ENCODE results near the gene KIFC1. TPM values are rescaled to one million over a fixed set of nuclear protein-coding genes. Genes with fewer than 3 reads are reported as not detected.

KIFC1 gene
- polyA plus RNA-seq, 1 of the 3 experiments (the other 2 are of a cell fraction) = 35.9 TPM

DNA sequence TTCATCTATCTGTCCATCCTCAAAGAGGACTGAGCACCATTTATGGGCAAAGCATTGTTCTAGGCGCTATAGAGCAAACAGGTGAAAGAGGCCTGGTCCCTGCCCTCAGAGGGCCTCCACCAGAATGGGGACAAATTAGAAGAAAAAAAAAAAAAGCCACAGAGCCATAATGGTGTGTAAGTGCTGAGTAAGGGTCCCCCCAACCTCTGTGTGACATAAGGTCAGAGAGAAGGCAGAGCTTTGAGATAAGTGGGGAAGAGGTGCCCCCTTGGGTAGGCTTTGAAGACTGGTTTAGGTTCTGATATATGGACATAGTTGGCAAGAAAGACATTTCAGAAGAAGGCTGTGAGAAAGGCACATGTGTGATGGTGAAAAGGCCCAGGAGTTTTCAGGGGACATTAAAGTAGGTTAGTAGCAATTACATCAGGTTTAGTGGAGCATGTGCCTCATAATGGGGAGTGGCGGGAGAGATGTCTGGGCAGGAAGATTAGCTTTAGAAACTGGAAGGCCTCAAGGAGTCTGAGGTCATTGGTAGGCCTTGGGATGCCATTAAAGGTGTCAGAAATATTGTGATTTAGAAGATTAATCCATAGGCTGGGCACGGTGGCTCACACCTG lies 47.5 kb downstream of the KIFC1 start:
- no peaks in the 10 kb centered on the region for H3K9me2 ChIP-seq
- H3K79me2 ChIP-seq (ENCODE audit: insufficient read depth) = no peaks in the 10 kb centered on the region
- H3K36me3 ChIP-seq (replicated peaks in 1 of 2; ENCODE audit: control insufficient read depth in 1 of 2, insufficient read depth in 2 of 2, low read length in 1 of 2) = peaks cover 22 to 38% of the 10 kb centered on the region in 2 experiments
- no peaks in the 10 kb centered on the region for H3K27me3 ChIP-seq (ENCODE audit: insufficient read depth)
- no peak overlapping the region for H3K9ac ChIP-seq
- ChIA-PET POLR2A (no interaction called here), CTCF (interaction anchor here (1.4 to 3.3 kb wide), 3 partner anchors 8 to 15 kb away, joined by 3 to 16 read pairs (median 4); partner anchors contain the start of gene ZBTB9)
- H3K4me2 ChIP-seq = no peak overlapping the region
- TF ChIP-seq, protein P1, sequence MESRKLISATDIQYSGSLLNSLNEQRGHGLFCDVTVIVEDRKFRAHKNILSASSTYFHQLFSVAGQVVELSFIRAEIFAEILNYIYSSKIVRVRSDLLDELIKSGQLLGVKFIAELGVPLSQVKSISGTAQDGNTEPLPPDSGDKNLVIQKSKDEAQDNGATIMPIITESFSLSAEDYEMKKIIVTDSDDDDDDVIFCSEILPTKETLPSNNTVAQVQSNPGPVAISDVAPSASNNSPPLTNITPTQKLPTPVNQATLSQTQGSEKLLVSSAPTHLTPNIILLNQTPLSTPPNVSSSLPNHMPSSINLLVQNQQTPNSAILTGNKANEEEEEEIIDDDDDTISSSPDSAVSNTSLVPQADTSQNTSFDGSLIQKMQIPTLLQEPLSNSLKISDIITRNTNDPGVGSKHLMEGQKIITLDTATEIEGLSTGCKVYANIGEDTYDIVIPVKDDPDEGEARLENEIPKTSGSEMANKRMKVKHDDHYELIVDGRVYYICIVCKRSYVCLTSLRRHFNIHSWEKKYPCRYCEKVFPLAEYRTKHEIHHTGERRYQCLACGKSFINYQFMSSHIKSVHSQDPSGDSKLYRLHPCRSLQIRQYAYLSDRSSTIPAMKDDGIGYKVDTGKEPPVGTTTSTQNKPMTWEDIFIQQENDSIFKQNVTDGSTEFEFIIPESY (IDR thresholded peaks at IDR 0.05; ENCODE audit: borderline replicate concordance, low read depth) = no peak
- TF ChIP-seq TCF12 (IDR thresholded peaks at IDR 0.05) (no peak), RXRA (IDR thresholded peaks at IDR 0.05; ENCODE audit: borderline replicate concordance, low read depth) (no peak), EZH2phosphoT487 (IDR thresholded peaks at IDR 0.05; ENCODE audit: borderline replicate concordance, low read depth) (no peak), REST (IDR thresholded peaks at IDR 0.05; ENCODE audit: low read depth, low read length) (no peak), PBX3 (IDR thresholded peaks at IDR 0.05) (no peak), NRF1 (IDR thresholded peaks at IDR 0.05; ENCODE audit: low read depth, low read length) (no peak), FOXJ3 (CRISPR knock-in tag; IDR thresholded peaks at IDR 0.05) (no peak), CHD2 (IDR thresholded peaks at IDR 0.05; ENCODE audit: low read length, partially characterized antibody) (no peak), FOSL2 (IDR thresholded peaks at IDR 0.05; ENCODE audit: borderline replicate concordance, low read depth) (no peak), MXI1 (IDR thresholded peaks at IDR 0.05; ENCODE audit: low read depth, low read length) (no peak)
- no peaks in the 10 kb centered on the region for H3F3A ChIP-seq (replicated peaks; ENCODE audit: insufficient read depth)
- no peaks in the 10 kb centered on the region for H3K4me1 ChIP-seq (ENCODE audit: control insufficient read depth in 1 of 2, insufficient read depth in 2 of 2, low read depth in 1 of 2, low read length in 1 of 2)
- peak; percentile 16 for DNase-seq
- WGBS (ENCODE audit: low lambda C conversion rate) = 100% methylated on average over 3 of the region's 3 CpGs
- H3K27ac ChIP-seq (ENCODE audit: low read depth in 2 of 2, low read length in 1 of 2) = no peak overlapping the region
- H2AFZ ChIP-seq (ENCODE audit: low read depth) = no peak overlapping the region
- H4K20me1 ChIP-seq (ENCODE audit: insufficient read depth) = no peaks in the 10 kb centered on the region
- no peak overlapping the region for H3K4me3 ChIP-seq (ENCODE audit: low read depth in 2 of 2, low read length in 1 of 2)
- H3K9me3 ChIP-seq = no peaks in the 10 kb centered on the region

Measured in SK-N-SH (cell line).